Skin of body (tissue), 2 donors: ENCODE data around the gene NSMCE4A. TPM values are rescaled to one million over a fixed set of nuclear protein-coding genes. Genes with fewer than 3 reads are reported as not detected.
"Not testable (repeated sequence)": the region's sequence is repeated elsewhere in the genome, so short reads cannot be mapped to it uniquely, and the experiment has no call there.

Experiments used
- DNase-seq: peaks from one replicate; lab custom pipeline; 2025; lab: John Stamatoyannopoulos, UW
- total RNA-seq: library from RNA; depleted of rRNA; stranded (reverse); fragments of >200 nt; gene quantifications from one replicate; pipeline ENCODE4 v1.2.3, GENCODE V29; 2014

NSMCE4A gene
- 53.3 TPM for total RNA-seq

- peak; percentile 40 for DNase-seq
Measured at GRCh38 chr10:121974535-121975294, at the start of gene NSMCE4A. Gene NSMCE4A (minus strand): TSS chr10:121975217. CDS start chr10:121975165, 52 bp downstream.

- DNase-seq = not testable (repeated sequence)
Measured at GRCh38 chr10:122023257-122023656, 48.2 kb upstream of the NSMCE4A start.

- DNase-seq = no peak
Measured at GRCh38 chr10:122022276-122022675, 47.3 kb upstream of the NSMCE4A start.

- DNase-seq = no peak
Measured at GRCh38 chr10:122021828-122022227, 46.8 kb upstream of the NSMCE4A start.

GRCh38 chr10:122021379-122021778 lies 46.4 kb upstream of the NSMCE4A start:
- DNase-seq = peak; percentile 93

- DNase-seq = peak; percentile 21
Measured at GRCh38 chr10:122020226-122020625, 45.2 kb upstream of the NSMCE4A start.

GRCh38 chr10:122019414-122019975 lies 44.5 kb upstream of the NSMCE4A start:
- DNase-seq = no peak

GRCh38 chr10:122018951-122019413 lies 44.0 kb upstream of the NSMCE4A start:
- no peak for DNase-seq

- no peak for DNase-seq
Measured at GRCh38 chr10:122018491-122018890, 43.5 kb upstream of the NSMCE4A start.

GRCh38 chr10:122017926-122018325 lies 42.9 kb upstream of the NSMCE4A start:
- not testable (repeated sequence) for DNase-seq

GRCh38 chr10:122014652-122015248 lies 39.7 kb upstream of the NSMCE4A start:
- no peak for DNase-seq

- DNase-seq = no peak
Measured at GRCh38 chr10:122013311-122013780, 38.3 kb upstream of the NSMCE4A start.

- DNase-seq = no peak
Measured at GRCh38 chr10:122012731-122013130, 37.7 kb upstream of the NSMCE4A start.

- DNase-seq = peak; percentile 33
Measured at GRCh38 chr10:122010405-122011050, 35.5 kb upstream of the NSMCE4A start.

- DNase-seq = no peak
Measured at GRCh38 chr10:122007415-122007814, 32.4 kb upstream of the NSMCE4A start.

- DNase-seq = no peak
Measured at GRCh38 chr10:122001698-122002097, 26.7 kb upstream of the NSMCE4A start.

- DNase-seq = no peak
Measured at GRCh38 chr10:121999301-121999700, 24.3 kb upstream of the NSMCE4A start.

- no peak for DNase-seq
Measured at GRCh38 chr10:121998462-121998861, 23.4 kb upstream of the NSMCE4A start.

GRCh38 chr10:121994429-121994941 lies 19.5 kb upstream of the NSMCE4A start:
- DNase-seq = no peak

GRCh38 chr10:121991727-121992126 lies 16.7 kb upstream of the NSMCE4A start:
- not testable (repeated sequence) for DNase-seq

- no peak for DNase-seq
Measured at GRCh38 chr10:121990015-121990677, 15.1 kb upstream of the NSMCE4A start.
